CD4-positive, CD25-positive, alpha-beta regulatory T cell (primary cell): ENCODE measurements around the gene SSMEM1. TPM values are rescaled to one million over a fixed set of nuclear protein-coding genes. Genes with fewer than 3 reads are reported as not detected.
"Not testable (repeated sequence)": the region's sequence is repeated elsewhere in the genome, so short reads cannot be mapped to it uniquely, and the experiment has no call there.

Experiments
- ATAC-seq, 2 donors: fragments of 150-1000 bp; cut with Tn5 transposase; one replicate each; pipeline ENCODE4 v1.10.0; 2021; ENCODE audit warnings: low read depth in 2 of 2, moderate number of reproducible peaks in 2 of 2, moderate library complexity in 1 of 2
- DNase-seq, 3 donors: peaks; one replicate each; pipeline versions ENCODE4 v3.0.0 to v3.0.0-alpha.2; 2012 to 2022; ENCODE audit warnings: mixed read lengths in 1 of 3
- H3K27ac ChIP-seq: one replicate; pipeline ENCODE4 v1.7.0; 2013; ENCODE audit warnings: mild to moderate bottlenecking, low read length; ENCODE audit not compliant: insufficient read depth, poor library complexity, severe bottlenecking
- H3K27me3 ChIP-seq: one replicate; pipeline ENCODE4 v1.7.0; 2013; ENCODE audit warnings: low read length; ENCODE audit not compliant: control insufficient read depth, insufficient read depth
- H3K36me3 ChIP-seq: one replicate; pipeline ENCODE4 v1.7.0; 2013; ENCODE audit warnings: mild to moderate bottlenecking, low read length, moderate library complexity; ENCODE audit not compliant: control insufficient read depth, insufficient read depth
- H3K4me1 ChIP-seq: 2 replicates; pipeline ENCODE4 v1.7.0; 2013; ENCODE audit warnings: mild to moderate bottlenecking, low read length; ENCODE audit not compliant: insufficient read depth, control insufficient read depth, poor library complexity, severe bottlenecking
- H3K4me3 ChIP-seq: one replicate; pipeline ENCODE4 v1.7.0; 2013; ENCODE audit warnings: low read depth, mild to moderate bottlenecking, low read length, moderate library complexity
- H3K9me3 ChIP-seq, 2 experiments: 1 replicate in 1 of 2; 2 replicates in 1 of 2; pipeline ENCODE4 v1.7.0; 2013; ENCODE audit warnings: low read length in 2 of 2, mild to moderate bottlenecking in 1 of 2, moderate library complexity in 1 of 2; ENCODE audit not compliant: control insufficient read depth in 2 of 2
- H3K27ac Mint-ChIP-seq, 3 donors: one replicate each; pipeline ENCODE4 v1.8.0; 2020 to 2022; ENCODE audit warnings: mild to moderate bottlenecking in 3 of 3, mixed read lengths in 3 of 3, moderate library complexity in 2 of 3
- H3K27me3 Mint-ChIP-seq: one replicate; pipeline ENCODE4 v1.8.0; 2022; ENCODE audit warnings: mild to moderate bottlenecking, mixed read lengths
- H3K36me3 Mint-ChIP-seq: one replicate; pipeline ENCODE4 v1.8.0; 2020; ENCODE audit warnings: mixed read lengths
- H3K4me1 Mint-ChIP-seq, 4 donors: one replicate each; pipeline ENCODE4 v1.8.0; 2020 to 2022; ENCODE audit warnings: mixed read lengths in 4 of 4, mild to moderate bottlenecking in 1 of 4
- H3K4me3 Mint-ChIP-seq, 4 donors: one replicate each; pipeline ENCODE4 v1.8.0; 2020 to 2022; ENCODE audit warnings: mild to moderate bottlenecking in 4 of 4, mixed read lengths in 4 of 4, moderate library complexity in 3 of 4
- H3K9me3 Mint-ChIP-seq, 7 donors: one replicate each; pipeline ENCODE4 v1.8.0; 2020 to 2022; ENCODE audit warnings: mixed read lengths in 7 of 7, mild to moderate bottlenecking in 3 of 7, moderate library complexity in 2 of 7
- polyA plus RNA-seq, 4 donors: library from polyadenylated mRNA; unstranded; fragments of 300-500 nt; fragmentation: Illumina TruSeq; gene quantifications; one replicate each; pipeline ENCODE4 v1.2.3, GENCODE V29; 2021
- total RNA-seq: library from RNA; stranded (reverse); gene quantifications from one replicate; pipeline ENCODE4 v1.2.3, GENCODE V29; 2022

SSMEM1 gene
- total and polyA plus RNA-seq, 5 donors from 2014 or later, result not detected

DNA sequence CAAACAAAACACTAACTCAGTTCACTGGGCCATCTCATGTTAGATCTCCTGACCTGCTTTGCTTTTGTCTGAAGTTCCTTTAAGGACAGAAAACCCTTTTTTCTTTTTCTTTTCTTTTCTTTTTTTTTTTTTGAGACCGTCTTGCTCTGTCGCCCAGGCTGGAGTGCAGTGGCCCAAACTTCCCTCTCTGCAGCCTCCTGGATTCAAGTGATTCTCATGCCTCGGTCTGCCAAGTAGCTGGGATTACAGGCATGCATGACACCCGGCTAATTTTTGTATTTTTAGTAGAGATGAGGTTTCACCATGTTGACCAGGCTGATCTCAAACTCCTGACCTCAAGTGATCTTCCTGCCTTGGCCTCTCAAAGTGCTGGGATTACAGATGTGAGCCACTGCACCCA is 28.7 kb downstream of the SSMEM1 start:
- H3K36me3 ChIP-seq, H3K27ac Mint-ChIP-seq, H3K4me3 ChIP-seq, H3K9me3 Mint-ChIP-seq, H3K27ac ChIP-seq, H3K27me3 ChIP-seq, H3K4me1 Mint-ChIP-seq, ATAC-seq, H3K4me1 ChIP-seq, H3K4me3 Mint-ChIP-seq, H3K9me3 ChIP-seq, DNase-seq, H3K36me3 Mint-ChIP-seq: not testable (repeated sequence)
- peaks cover 45% of the 10 kb centered on the region for H3K27me3 Mint-ChIP-seq

DNA sequence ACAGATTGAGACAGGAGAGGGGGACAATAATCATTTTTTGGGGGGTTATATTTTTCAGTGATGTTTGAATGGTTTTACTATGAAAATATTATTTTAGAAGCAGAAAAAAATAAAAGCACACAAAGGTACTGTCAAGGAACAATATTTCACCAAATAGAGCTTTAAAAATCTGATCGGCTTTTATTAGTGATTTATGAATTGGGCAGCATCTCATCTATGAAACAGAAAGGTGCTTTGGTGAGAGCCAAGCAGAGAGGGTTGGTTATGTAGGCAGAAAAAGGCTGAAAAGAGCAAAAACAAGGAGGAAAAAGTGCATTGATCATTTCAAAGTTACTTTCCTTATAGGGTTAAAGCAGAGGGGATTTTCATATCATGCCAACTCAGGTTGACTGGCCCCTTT is 32.6 kb downstream of the SSMEM1 start:
- Mint-ChIP-seq H3K27ac (peak overlapping the region in 1 of 3 donors; percentile 48), H3K9me3 (peaks cover 0 to 3% (median 0%) of the 10 kb centered on the region in 7 donors), H3K27me3 (peaks cover 69% of the 10 kb centered on the region), H3K4me3 (no peak overlapping the region), H3K36me3 (no peaks in the 10 kb centered on the region), H3K4me1 (peaks cover 0 to 3% (median 2%) of the 10 kb centered on the region in 4 donors)
- no peak for DNase-seq
- no peak overlapping the region for H3K27ac ChIP-seq
- H3K4me1 ChIP-seq, result no peaks in the 10 kb centered on the region
- H3K9me3 ChIP-seq, result no peaks in the 10 kb centered on the region
- no peak for ATAC-seq
- H3K36me3 ChIP-seq, result no peaks in the 10 kb centered on the region
- no peak overlapping the region for H3K4me3 ChIP-seq
- H3K27me3 ChIP-seq, result no peaks in the 10 kb centered on the region

DNA sequence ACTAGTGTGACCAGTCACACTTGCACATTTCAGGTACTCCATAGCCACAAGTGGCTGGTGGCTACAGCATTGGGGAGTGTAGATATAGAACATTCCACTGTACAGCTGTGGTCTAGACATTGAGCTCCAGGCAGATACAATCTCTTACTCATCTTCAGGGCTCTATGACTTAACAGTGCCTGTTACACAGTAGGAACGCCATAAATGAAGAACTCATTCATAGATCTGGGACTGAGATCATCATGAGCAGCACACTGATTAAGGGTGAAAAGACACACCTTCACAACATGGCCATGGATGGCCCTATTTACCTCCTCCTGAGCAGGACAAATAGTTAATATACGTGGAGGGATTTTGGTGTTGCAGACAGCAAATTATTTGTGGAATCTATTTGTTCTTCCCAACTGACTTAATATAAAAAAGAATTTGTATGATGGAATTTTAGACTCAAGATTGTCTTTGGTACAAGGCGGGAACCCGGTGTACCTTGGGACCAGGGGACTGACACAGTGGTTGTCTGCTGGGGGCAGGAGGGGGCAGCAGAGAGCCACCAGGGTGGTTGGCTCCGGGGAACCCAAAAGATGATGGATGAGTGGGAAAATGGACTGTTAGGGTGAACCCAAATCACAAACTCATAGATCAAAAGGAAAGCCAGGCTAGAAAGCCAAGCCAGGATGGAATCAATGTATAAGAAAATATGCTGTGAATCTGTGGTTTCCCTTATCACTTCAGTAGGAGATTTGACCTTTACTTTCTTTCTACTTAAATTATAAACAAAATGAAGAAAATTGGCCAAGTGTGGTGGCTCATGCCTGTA is 34.7 kb downstream of the SSMEM1 start:
- ATAC-seq, result peak in 1 of 2 donors; percentile 47
- peak; percentile 4 to 38 (median 31) for DNase-seq
- Histone ChIP-seq H3K27ac (no peak overlapping the region), H3K4me3 (no peak overlapping the region), H3K27me3 (no peaks in the 10 kb centered on the region), H3K36me3 (no peaks in the 10 kb centered on the region), H3K9me3 (peaks cover 0 to 2% of the 10 kb centered on the region in 2 experiments), H3K4me1 (no peaks in the 10 kb centered on the region)
- Mint-ChIP-seq H3K27ac (no peak overlapping the region), H3K4me3 (no peak overlapping the region), H3K4me1 (peaks cover 0 to 3% (median 2%) of the 10 kb centered on the region in 4 donors), H3K27me3 (peaks cover 53% of the 10 kb centered on the region), H3K36me3 (no peaks in the 10 kb centered on the region), H3K9me3 (peaks cover 0 to 7% (median 2%) of the 10 kb centered on the region in 7 donors)

DNA sequence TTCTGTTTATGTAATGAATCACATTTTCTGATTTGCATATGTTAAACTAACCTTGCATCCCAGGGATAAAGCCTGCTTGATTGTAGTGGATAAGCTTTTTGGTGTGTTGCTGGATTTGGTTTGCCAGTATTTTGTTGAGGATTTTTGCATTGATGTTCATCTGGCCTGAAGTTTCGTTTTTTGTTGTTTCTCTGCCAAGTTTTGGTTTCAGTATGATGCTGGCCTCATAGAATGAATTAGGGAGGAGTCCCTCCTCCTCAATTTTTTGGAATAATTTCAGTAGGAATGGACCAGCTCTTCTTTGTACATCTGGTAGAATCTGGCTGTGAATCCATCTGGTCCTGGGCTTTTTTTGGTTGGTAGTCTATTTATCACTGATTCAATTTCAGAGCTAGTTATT is 35.8 kb downstream of the SSMEM1 start:
- not testable (repeated sequence) for H3K4me1 Mint-ChIP-seq, H3K36me3 Mint-ChIP-seq, H3K27ac ChIP-seq, H3K4me3 ChIP-seq, H3K27me3 ChIP-seq, H3K4me3 Mint-ChIP-seq, DNase-seq, ATAC-seq, H3K36me3 ChIP-seq, H3K27ac Mint-ChIP-seq, H3K4me1 ChIP-seq, H3K9me3 ChIP-seq, H3K9me3 Mint-ChIP-seq
- peaks cover 48% of the 10 kb centered on the region for H3K27me3 Mint-ChIP-seq

DNA sequence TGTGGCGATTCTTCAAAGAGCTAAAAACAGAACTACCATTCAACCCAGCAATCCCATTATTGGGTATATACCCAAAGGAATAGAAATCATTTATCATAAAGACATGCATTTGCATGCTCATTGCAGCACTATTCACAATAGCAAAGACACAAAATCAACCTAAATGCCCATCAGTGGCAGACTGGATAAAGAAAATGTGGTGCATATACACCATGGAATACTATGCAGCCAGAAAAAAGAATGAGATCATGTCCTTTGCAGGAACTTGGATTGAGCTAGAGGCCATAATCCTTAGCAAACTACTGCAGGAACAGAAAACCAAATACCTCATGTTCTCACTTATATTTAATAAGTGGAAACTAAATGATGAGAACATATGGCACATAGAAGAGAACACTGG is 38.8 kb downstream of the SSMEM1 start:
- not testable (repeated sequence) for H3K36me3 Mint-ChIP-seq, H3K4me1 Mint-ChIP-seq, H3K27ac Mint-ChIP-seq, H3K27me3 ChIP-seq, H3K4me1 ChIP-seq, ATAC-seq, H3K4me3 Mint-ChIP-seq, H3K4me3 ChIP-seq, DNase-seq, H3K9me3 ChIP-seq, H3K27ac ChIP-seq, H3K36me3 ChIP-seq, H3K9me3 Mint-ChIP-seq
- peaks cover 34% of the 10 kb centered on the region for H3K27me3 Mint-ChIP-seq

DNA sequence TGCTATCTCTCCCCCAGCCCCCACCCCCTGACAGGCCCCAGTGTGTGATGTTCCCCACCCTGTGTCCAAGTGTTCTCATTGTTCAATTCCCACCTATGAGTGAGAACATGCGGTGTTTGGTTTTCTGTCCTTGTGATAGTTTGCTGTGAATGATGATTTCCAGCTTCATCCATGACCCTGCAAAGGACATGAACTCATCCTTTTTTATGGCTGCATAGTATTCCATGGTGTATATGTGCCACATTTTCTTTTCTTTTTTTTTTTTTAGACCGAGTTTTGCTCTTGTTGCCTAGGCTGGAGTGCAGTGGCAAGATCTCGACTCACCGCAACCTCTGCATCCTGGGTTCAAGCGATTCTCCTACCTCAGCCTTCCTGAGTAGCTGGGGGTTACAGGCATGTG is 41.2 kb downstream of the SSMEM1 start:
- H3K27me3 ChIP-seq, H3K4me1 Mint-ChIP-seq, DNase-seq, H3K4me3 ChIP-seq, H3K27ac ChIP-seq, ATAC-seq, H3K36me3 Mint-ChIP-seq, H3K27ac Mint-ChIP-seq, H3K4me1 ChIP-seq, H3K9me3 ChIP-seq, H3K36me3 ChIP-seq, H3K4me3 Mint-ChIP-seq: not testable (repeated sequence)
- Mint-ChIP-seq H3K27me3 (peaks cover 27% of the 10 kb centered on the region), H3K9me3 (peaks cover 0 to 16% (median 5%) of the 10 kb centered on the region in 7 donors)

DNA sequence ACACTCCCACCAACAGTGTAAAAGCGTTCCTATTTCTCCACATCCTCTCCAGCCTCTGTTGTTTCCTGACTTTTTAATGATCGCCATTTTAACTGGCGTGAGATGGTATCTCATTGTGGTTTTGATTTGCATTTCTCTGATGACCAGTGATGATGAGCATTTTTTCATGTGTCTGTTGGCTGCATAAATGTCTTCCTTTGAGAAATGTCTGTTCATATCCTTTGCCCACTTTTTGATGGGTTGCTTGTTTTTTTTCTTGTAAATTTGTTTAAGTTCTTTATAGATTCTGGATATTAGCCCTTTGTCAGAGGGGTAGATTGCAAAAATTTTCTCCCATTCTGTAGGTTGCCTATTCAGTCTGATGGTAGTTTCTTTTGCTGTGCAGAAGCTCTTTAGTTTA is 42.0 kb downstream of the SSMEM1 start:
- ATAC-seq, H3K27me3 ChIP-seq, H3K4me3 ChIP-seq, H3K4me1 ChIP-seq, H3K36me3 Mint-ChIP-seq, H3K4me3 Mint-ChIP-seq, H3K27ac ChIP-seq, H3K36me3 ChIP-seq, H3K4me1 Mint-ChIP-seq, DNase-seq, H3K9me3 ChIP-seq, H3K27ac Mint-ChIP-seq: not testable (repeated sequence)
- Mint-ChIP-seq H3K9me3 (peaks cover 0 to 16% (median 4%) of the 10 kb centered on the region in 7 donors), H3K27me3 (peaks cover 20% of the 10 kb centered on the region)

DNA sequence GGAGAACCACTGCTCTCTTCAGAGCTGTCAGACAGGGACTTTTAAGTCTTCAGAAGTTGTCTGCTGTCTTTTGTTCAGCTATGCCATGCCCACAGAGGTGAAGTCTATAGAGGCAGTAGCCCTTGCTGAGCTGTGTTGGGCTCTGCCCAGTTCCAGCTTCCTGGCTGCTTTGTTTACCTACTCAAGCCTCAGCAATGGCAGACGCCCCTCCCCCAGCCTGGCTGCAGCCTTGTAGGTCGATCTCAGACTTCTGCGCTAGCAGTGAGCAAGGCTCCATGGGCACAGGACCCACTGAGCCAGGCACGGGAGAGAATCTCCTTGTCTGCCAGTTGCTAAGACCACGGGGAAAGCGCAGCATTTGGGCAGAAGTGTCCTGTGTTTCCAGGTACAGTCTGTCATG is 46.9 kb downstream of the SSMEM1 start:
- Histone ChIP-seq H3K36me3 (no peaks in the 10 kb centered on the region), H3K9me3 (peaks cover 10 to 26% of the 10 kb centered on the region in 2 experiments), H3K27ac (no peak overlapping the region), H3K4me3 (no peak overlapping the region), H3K27me3 (peaks cover 4% of the 10 kb centered on the region), H3K4me1 (no peaks in the 10 kb centered on the region)
- DNase-seq, result no peak
- Mint-ChIP-seq H3K9me3 (peaks cover 0 to 31% (median 2%) of the 10 kb centered on the region in 7 donors), H3K27me3 (peaks cover 9% of the 10 kb centered on the region), H3K4me3 (no peak overlapping the region), H3K27ac (no peak overlapping the region), H3K4me1 (no peaks in the 10 kb centered on the region), H3K36me3 (no peaks in the 10 kb centered on the region)
- no peak for ATAC-seq
